Esophagus muscularis mucosa (tissue), 4 donors: ENCODE measurements around the gene OR2AE1. TPM values are rescaled to one million over a fixed set of nuclear protein-coding genes. Genes with fewer than 3 reads are reported as not detected.
"Not testable (repeated sequence)": the region's sequence is repeated elsewhere in the genome, so short reads cannot be mapped to it uniquely, and the experiment has no call there.

ENCODE experiments used
- DNase-seq: peaks from one replicate; pipeline ENCODE4 v3.0.0-alpha.2; 2017; ENCODE audit errors: extremely low spot score
- H3K27ac ChIP-seq, 4 donors: fragments of 200-600 bp; sonication (generic); replicated peaks in 1 of 4; 1 replicate in 3 of 4; 2 replicates in 1 of 4; pipeline ENCODE4 v1.5.1; 2016 to 2019; ENCODE audit warnings: mild to moderate bottlenecking in 1 of 4
- H3K27me3 ChIP-seq, 4 donors: fragments of 200-600 bp; sonication (generic); one replicate each; pipeline versions ENCODE4 v1.5.1 to v1.6.0; 2016 to 2019
- H3K36me3 ChIP-seq, 4 donors: fragments of 200-600 bp; sonication (generic); one replicate each; pipeline ENCODE4 v1.5.1; 2016 to 2019
- H3K4me1 ChIP-seq, 4 donors: fragments of 200-600 bp; sonication (generic); one replicate each; pipeline ENCODE4 v1.5.1; 2016 to 2019
- H3K4me3 ChIP-seq, 4 donors: fragments of 200-600 bp; sonication (generic); 1 replicate in 2 of 4; 2 replicates in 2 of 4; pipeline ENCODE4 v1.5.1; 2016 to 2019; ENCODE audit warnings: mild to moderate bottlenecking in 4 of 4, moderate library complexity in 1 of 4
- H3K9me3 ChIP-seq, 4 donors: fragments of 200-600 bp; sonication (generic); 1 replicate in 3 of 4; 2 replicates in 1 of 4; pipeline ENCODE4 v1.5.1; 2016 to 2019
- CTCF ChIP-seq, 3 experiments: fragments of 200-600 bp in 2 of 3; fragments of 450-650 bp in 1 of 3; sonication (generic) in 2 of 3; IDR thresholded peaks; one replicate each; pipeline ENCODE4 v1.5.1; 2017 to 2019; ENCODE audit warnings: antibody characterized with exemption in 3 of 3, mild to moderate bottlenecking in 2 of 3, moderate library complexity in 1 of 3
- EP300 ChIP-seq: sonication (generic); formaldehyde crosslinking; IDR thresholded peaks from one replicate; pipeline ENCODE4 v1.6.1; 2017; ENCODE audit warnings: antibody characterized with exemption
- POLR2A ChIP-seq: fragments of 450-650 bp; IDR thresholded peaks from one replicate; pipeline ENCODE4 v1.6.1; 2017; ENCODE audit warnings: antibody characterized with exemption, moderate library complexity, mild to moderate bottlenecking, low read depth
- POLR2AphosphoS5 ChIP-seq, 2 donors: sonication (generic); formaldehyde crosslinking; IDR thresholded peaks; one replicate each; pipeline ENCODE4 v1.6.1; 2017; ENCODE audit warnings: antibody characterized with exemption in 2 of 2
- WGBS: methylation state at CpG from one replicate; pipeline ENCODE4 v1.1.5; 2018; 5-methylcytosine and 5-hydroxymethylcytosine counted together
- intact Hi-C: fragments of 100-400 bp; cut with DNase I; formaldehyde crosslinking; loops from one replicate; pipeline ENCODE4 v1.15.1; 2023
- total RNA-seq, 4 donors: library from RNA; depleted of rRNA; stranded (reverse); fragments of >200 nt; gene quantifications; one replicate each; pipeline versions ENCODE4 v1.1.0 to v1.2.1, GENCODE V29; 2016

The OR2AE1 gene
- total RNA-seq, 4 donors from 2014 or later, result 0.65 TPM; not detected in 3

DNA sequence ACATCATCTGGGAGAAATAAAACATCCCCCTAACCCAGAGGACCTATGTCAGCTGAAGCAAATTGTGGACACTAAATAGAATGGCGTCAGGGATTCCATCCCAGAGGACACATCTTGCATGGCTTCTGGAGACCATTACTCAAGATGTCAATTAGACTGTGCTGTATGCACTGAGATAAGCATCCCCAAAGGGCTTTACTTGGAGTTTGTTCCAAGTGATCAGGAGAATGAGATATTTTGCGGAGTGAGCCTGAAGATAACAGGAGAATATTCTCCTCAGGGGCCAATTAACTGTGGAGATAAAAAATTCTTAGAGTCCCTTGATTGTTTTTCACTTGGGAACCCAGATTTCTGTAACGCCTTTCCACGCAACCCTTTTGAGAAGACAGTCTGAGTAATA lies 4.5 kb upstream of the OR2AE1 start:
- intact Hi-C loops, result no loop called here

DNA sequence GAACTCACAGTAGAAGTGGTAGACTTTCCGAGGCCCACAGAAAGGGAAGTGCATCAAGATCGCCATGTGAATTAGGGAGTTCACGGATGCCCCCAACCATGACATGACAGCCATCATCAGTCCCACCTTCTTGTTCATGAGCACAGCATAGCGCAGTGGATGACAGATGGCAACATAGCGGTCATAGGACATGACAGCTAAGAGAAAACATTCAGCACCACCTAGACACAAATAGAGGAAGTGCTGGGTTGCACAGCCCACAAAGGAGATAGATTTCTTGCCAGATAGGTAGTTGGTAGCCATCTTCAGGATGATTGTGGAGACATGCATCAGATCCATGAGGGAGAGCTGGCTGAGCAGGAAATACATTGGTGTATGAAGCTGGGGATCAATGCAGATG lies 342 bp downstream of the OR2AE1 start:
- Histone ChIP-seq H3K4me1 (no peaks in the 10 kb centered on the region), H3K4me3 (no peak overlapping the region), H3K27me3 (no peaks in the 10 kb centered on the region), H3K36me3 (no peaks in the 10 kb centered on the region), H3K9me3 (no peaks in the 10 kb centered on the region), H3K27ac (no peak overlapping the region)
- 93% methylated on average over 5 of the region's 5 CpGs for WGBS
- DNase-seq, result no peak
- intact Hi-C loops, result no loop called here
- no peak for TF ChIP-seq EP300
- TF ChIP-seq CTCF (IDR thresholded peaks at IDR 0.05), result no peak
- no peak for TF ChIP-seq POLR2A
- TF ChIP-seq POLR2AphosphoS5 (IDR thresholded peaks at IDR 0.05), result no peak

More for the DNA sequence above, 4.5 kb upstream of the OR2AE1 start:
- TF ChIP-seq EP300 (no peak), CTCF (IDR thresholded peaks at IDR 0.05) (no peak), POLR2AphosphoS5 (IDR thresholded peaks at IDR 0.05) (no peak), POLR2A (no peak)
- WGBS, result 78% methylated on average over 4 of the region's 4 CpGs
- Histone ChIP-seq H3K9me3 (no peaks in the 10 kb centered on the region), H3K4me1 (no peaks in the 10 kb centered on the region), H3K36me3 (no peaks in the 10 kb centered on the region), H3K27me3 (no peaks in the 10 kb centered on the region), H3K27ac (no peak overlapping the region), H3K4me3 (no peak overlapping the region)
- DNase-seq, result no peak

DNA sequence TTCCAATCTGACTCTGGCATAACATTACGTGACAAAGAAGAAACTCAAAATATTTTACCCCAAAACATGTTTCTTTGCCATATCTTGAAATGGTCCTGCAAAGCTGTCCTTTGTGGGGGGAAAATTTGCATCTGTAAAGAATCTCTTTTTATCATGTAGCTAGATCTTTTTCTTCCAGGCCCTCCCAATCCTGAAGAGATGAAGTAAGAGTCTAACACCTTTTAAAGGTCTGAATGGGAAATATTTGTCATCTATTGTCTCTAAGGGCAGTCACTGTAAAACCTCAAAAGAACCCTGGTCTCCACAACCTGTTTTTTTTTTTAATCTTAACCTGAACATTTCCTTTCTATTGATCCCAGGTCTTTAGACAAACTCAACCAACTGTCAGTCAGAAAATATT lies 8.6 kb downstream of the OR2AE1 start:
- no peak for TF ChIP-seq CTCF (IDR thresholded peaks at IDR 0.05)
- TF ChIP-seq POLR2AphosphoS5 (IDR thresholded peaks at IDR 0.05), result no peak
- no peak for TF ChIP-seq POLR2A
- TF ChIP-seq EP300, result no peak
- H3K4me1 ChIP-seq, result no peaks in the 10 kb centered on the region
- peaks cover 0 to 10% (median 9%) of the 10 kb centered on the region in 4 donors for H3K9me3 ChIP-seq
- 80% methylated on average over 1 of the region's 1 CpG for WGBS
- no peaks in the 10 kb centered on the region for H3K27me3 ChIP-seq
- no peak overlapping the region for H3K4me3 ChIP-seq
- H3K36me3 ChIP-seq, result no peaks in the 10 kb centered on the region
- intact Hi-C loops, result no loop called here
- no peak overlapping the region for H3K27ac ChIP-seq
- no peak for DNase-seq

GRCh38 chr7:99867477-99867876 lies 9.4 kb downstream of the OR2AE1 start:
- WGBS, result 93% methylated on average over 2 of the region's 2 CpGs
- H3K9me3 ChIP-seq, H3K4me3 ChIP-seq, H3K36me3 ChIP-seq, H3K27me3 ChIP-seq, intact Hi-C loops, H3K27ac ChIP-seq, DNase-seq, H3K4me1 ChIP-seq: not testable (repeated sequence)

- intact Hi-C loops, result no loop called here
- no peaks in the 10 kb centered on the region for H3K4me1 ChIP-seq
- no peak overlapping the region for H3K4me3 ChIP-seq
- no peak overlapping the region for H3K27ac ChIP-seq
- no peak for TF ChIP-seq POLR2AphosphoS5 (IDR thresholded peaks at IDR 0.05)
- no peak for TF ChIP-seq CTCF (IDR thresholded peaks at IDR 0.05)
- H3K36me3 ChIP-seq, result no peaks in the 10 kb centered on the region
- 59% methylated on average over 2 of the region's 2 CpGs for WGBS
- no peak for DNase-seq
- H3K27me3 ChIP-seq, result no peaks in the 10 kb centered on the region
- peaks cover 0 to 10% (median 9%) of the 10 kb centered on the region in 4 donors for H3K9me3 ChIP-seq
These were observed 12.9 kb downstream of the OR2AE1 start for GRCh38 chr7:99863847-99864440.
